Thyroid gland (tissue), 4 donors: ENCODE measurements around the gene PEDS1.

Experiments used
- CTCF ChIP-seq, 6 experiments: fragments of 200-600 bp in 3 of 6; fragments of 450-650 bp in 3 of 6; sonication (generic) in 3 of 6; IDR thresholded peaks; one replicate each; pipeline ENCODE4 v1.5.1; 2016 to 2019; ENCODE audit warnings: antibody characterized with exemption in 6 of 6, mild to moderate bottlenecking in 2 of 6, inconsistent platforms in 1 of 6, moderate library complexity in 1 of 6
- POLR2A ChIP-seq, 2 donors: fragments of 450-650 bp; IDR thresholded peaks; one replicate each; pipeline ENCODE4 v1.6.1; 2017; ENCODE audit warnings: antibody characterized with exemption in 2 of 2, mild to moderate bottlenecking in 2 of 2, moderate library complexity in 1 of 2

- no peak for TF ChIP-seq CTCF (IDR thresholded peaks at IDR 0.05)
- TF ChIP-seq POLR2A (IDR thresholded peaks at IDR 0.05) = no peak
These were observed 46.4 kb downstream of the PEDS1 start for GRCh38 chr20:50107086-50107660.
